Measurements from ENCODE around the gene GPR143. TPM values are rescaled to one million over a fixed set of nuclear protein-coding genes. Genes with fewer than 3 reads are reported as not detected.

Gene GPR143
- total RNA-seq, 1 donor from 2014 or later, result 17.4 TPM

GRCh38 chrX:9749146-9749692 is 16.4 kb downstream of the GPR143 start:
- no peak for TF ChIP-seq CTCF (conservative IDR thresholded peaks at IDR 0.05; ENCODE audit: low read depth, low read length)
- H3K4me3 ChIP-seq (ENCODE audit: low read depth, low read length), result no peak overlapping the region
- no peak for DNase-seq (ENCODE audit: low read depth)

GRCh38 chrX:9747644-9748043 is 18.0 kb downstream of the GPR143 start:
- TF ChIP-seq CTCF (conservative IDR thresholded peaks at IDR 0.05; ENCODE audit: low read depth, low read length), result no peak
- no peak for DNase-seq (ENCODE audit: low read depth)
- H3K4me3 ChIP-seq (ENCODE audit: low read depth, low read length), result no peak overlapping the region

- no peak for TF ChIP-seq CTCF (conservative IDR thresholded peaks at IDR 0.05; ENCODE audit: low read depth, low read length)
- DNase-seq (ENCODE audit: low read depth), result no peak
- no peak overlapping the region for H3K4me3 ChIP-seq (ENCODE audit: low read depth, low read length)
Observed at GRCh38 chrX:9746148-9746888, 19.3 kb downstream of the GPR143 start.

GRCh38 chrX:9745417-9746115 is 20.1 kb downstream of the GPR143 start:
- TF ChIP-seq CTCF (conservative IDR thresholded peaks at IDR 0.05; ENCODE audit: low read depth, low read length), result no peak
- H3K4me3 ChIP-seq (ENCODE audit: low read depth, low read length), result no peak overlapping the region
- no peak for DNase-seq (ENCODE audit: low read depth)

- no peak for DNase-seq (ENCODE audit: low read depth)
- no peak overlapping the region for H3K4me3 ChIP-seq (ENCODE audit: low read depth, low read length)
- no peak for TF ChIP-seq CTCF (conservative IDR thresholded peaks at IDR 0.05; ENCODE audit: low read depth, low read length)
Observed at GRCh38 chrX:9739130-9739529, 26.5 kb downstream of the GPR143 start.

GRCh38 chrX:9738151-9738550 is 27.5 kb downstream of the GPR143 start:
- TF ChIP-seq CTCF (conservative IDR thresholded peaks at IDR 0.05; ENCODE audit: low read depth, low read length), result no peak
- DNase-seq (ENCODE audit: low read depth), result no peak
- H3K4me3 ChIP-seq (ENCODE audit: low read depth, low read length), result no peak overlapping the region

Data from epithelial cell of proximal tubule (primary cell).